ENCODE measurements around the gene CHKA. TPM values are rescaled to one million over a fixed set of nuclear protein-coding genes. Genes with fewer than 3 reads are reported as not detected.
A peak's percentile ranks its signal among the peaks of the same experiment; 100 is the strongest.
"Not testable (repeated sequence)": the region's sequence is repeated elsewhere in the genome, so short reads cannot be mapped to it uniquely, and the experiment has no call there.

The CHKA gene
- total and polyA plus RNA-seq, 4 donors = 17.6 to 73.4 (median 49.0) TPM

GRCh38 chr11:68096962-68097361 is 24.2 kb downstream of the CHKA start:
- peaks cover 0 to 8% (median 4%) of the 10 kb centered on the region in 5 donors for H3K4me1 ChIP-seq (ENCODE audit: control insufficient read depth in 5 of 5, insufficient read depth in 5 of 5, low read length in 5 of 5)
- no peak for TF ChIP-seq CTCF (IDR thresholded peaks at IDR 0.05; ENCODE audit: control extremely low read depth, extremely low read depth)
- DNase-seq (no peak), ATAC-seq (ENCODE audit: insufficient read depth, low FRiP score) (no peak)
- H3K9me3 ChIP-seq (ENCODE audit: control insufficient read depth in 4 of 4, insufficient read depth in 3 of 4, low read length in 3 of 4) = no peaks in the 10 kb centered on the region
- H3K36me3 ChIP-seq (ENCODE audit: control insufficient read depth in 4 of 4, insufficient read depth in 4 of 4, low read length in 4 of 4) = peaks cover 0 to 3% (median 0%) of the 10 kb centered on the region in 4 donors
- H3K9ac ChIP-seq (ENCODE audit: insufficient read depth in 1 of 2, low read length in 2 of 2) = no peak overlapping the region
- no peaks in the 10 kb centered on the region for H3K27me3 ChIP-seq (ENCODE audit: control insufficient read depth in 3 of 3, insufficient read depth in 3 of 3, low read length in 2 of 3)
- H3K27ac ChIP-seq (ENCODE audit: low read depth in 1 of 2, low read length in 1 of 2) = no peak overlapping the region
- WGBS, 2 donors = 94% methylated on average over 8 of the region's 8 CpGs
- no peak overlapping the region for H3K4me3 ChIP-seq

GRCh38 chr11:68093565-68093964 is 27.6 kb downstream of the CHKA start:
- Histone ChIP-seq H3K9ac (ENCODE audit: insufficient read depth in 1 of 2, low read length in 2 of 2) (no peak overlapping the region), H3K36me3 (ENCODE audit: control insufficient read depth in 4 of 4, insufficient read depth in 4 of 4, low read length in 4 of 4) (peaks cover 0 to 3% (median 0%) of the 10 kb centered on the region in 4 donors), H3K4me3 (no peak overlapping the region), H3K27ac (ENCODE audit: low read depth in 1 of 2, low read length in 1 of 2) (no peak overlapping the region), H3K27me3 (ENCODE audit: control insufficient read depth in 3 of 3, insufficient read depth in 3 of 3, low read length in 2 of 3) (no peaks in the 10 kb centered on the region), H3K4me1 (ENCODE audit: control insufficient read depth in 5 of 5, insufficient read depth in 5 of 5, low read length in 5 of 5) (peaks cover 0 to 4% (median 0%) of the 10 kb centered on the region in 5 donors), H3K9me3 (ENCODE audit: control insufficient read depth in 4 of 4, insufficient read depth in 3 of 4, low read length in 3 of 4) (no peaks in the 10 kb centered on the region)
- WGBS, 2 donors = 91 to 94% methylated on average over 4 of the region's 4 CpGs
- TF ChIP-seq CTCF (IDR thresholded peaks at IDR 0.05; ENCODE audit: control extremely low read depth, extremely low read depth) = no peak
- DNase-seq (no peak), ATAC-seq (ENCODE audit: insufficient read depth, low FRiP score) (no peak)

DNA sequence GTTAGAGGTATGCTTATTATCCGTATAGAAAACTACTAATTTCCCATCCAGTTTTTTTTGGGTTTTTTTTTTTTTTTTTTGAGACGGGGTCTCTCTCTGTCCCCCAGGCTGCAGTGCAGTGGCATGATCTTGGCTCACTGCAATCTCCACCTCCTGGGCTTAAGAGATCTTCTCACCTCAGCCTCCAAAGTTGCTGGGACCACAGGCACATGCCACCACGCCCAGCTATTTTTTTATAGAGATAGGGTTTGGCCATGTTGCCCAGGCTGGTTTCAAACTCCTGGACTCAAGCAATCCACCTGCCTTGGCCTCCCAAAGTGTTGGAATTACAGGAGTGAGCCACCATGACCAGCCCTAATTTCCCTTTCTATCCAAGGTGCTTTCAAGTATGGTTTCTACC is 28.2 kb downstream of the CHKA start:
- H3K9me3 ChIP-seq (ENCODE audit: control insufficient read depth in 4 of 4, insufficient read depth in 3 of 4, low read length in 3 of 4); H3K9ac ChIP-seq (ENCODE audit: insufficient read depth in 1 of 2, low read length in 2 of 2); ATAC-seq (ENCODE audit: insufficient read depth, low FRiP score); DNase-seq; H3K4me3 ChIP-seq; H3K36me3 ChIP-seq (ENCODE audit: control insufficient read depth in 4 of 4, insufficient read depth in 4 of 4, low read length in 4 of 4); H3K4me1 ChIP-seq (ENCODE audit: control insufficient read depth in 5 of 5, insufficient read depth in 5 of 5, low read length in 5 of 5); H3K27ac ChIP-seq (ENCODE audit: low read depth in 1 of 2, low read length in 1 of 2); H3K27me3 ChIP-seq (ENCODE audit: control insufficient read depth in 3 of 3, insufficient read depth in 3 of 3, low read length in 2 of 3): not testable (repeated sequence)
- WGBS, 2 donors = 92 to 95% methylated on average over 3 of the region's 3 CpGs

DNA sequence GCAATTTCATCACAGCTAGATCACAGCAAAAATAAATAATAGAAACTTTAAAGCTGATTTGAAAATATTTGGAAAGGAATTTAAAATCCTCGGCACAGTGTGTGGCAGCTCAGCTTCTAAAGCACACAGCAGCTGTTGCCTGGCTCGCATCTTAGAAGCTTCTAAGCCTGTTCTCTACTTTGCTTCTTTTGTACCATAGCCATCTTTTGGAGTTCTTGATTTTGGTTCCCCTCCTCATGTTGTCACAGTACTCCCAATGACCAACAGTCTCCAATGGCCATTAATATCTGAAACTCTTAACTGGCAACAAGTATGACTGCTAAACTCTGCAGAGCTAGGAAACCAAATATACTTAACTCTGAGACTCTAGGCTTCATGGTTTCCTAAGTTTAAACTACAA is 28.8 kb downstream of the CHKA start:
- no peak overlapping the region for H3K27ac ChIP-seq (ENCODE audit: low read depth in 1 of 2, low read length in 1 of 2)
- H3K4me3 ChIP-seq = no peak overlapping the region
- H3K36me3 ChIP-seq (ENCODE audit: control insufficient read depth in 4 of 4, insufficient read depth in 4 of 4, low read length in 4 of 4) = peaks cover 0 to 3% (median 0%) of the 10 kb centered on the region in 4 donors
- H3K9me3 ChIP-seq (ENCODE audit: control insufficient read depth in 4 of 4, insufficient read depth in 3 of 4, low read length in 3 of 4) = no peaks in the 10 kb centered on the region
- peaks cover 0 to 4% (median 0%) of the 10 kb centered on the region in 5 donors for H3K4me1 ChIP-seq (ENCODE audit: control insufficient read depth in 5 of 5, insufficient read depth in 5 of 5, low read length in 5 of 5)
- ATAC-seq (ENCODE audit: insufficient read depth, low FRiP score) = no peak
- 92 to 95% methylated on average over 2 of the region's 2 CpGs for WGBS, 2 donors
- DNase-seq = peak in 1 of 3 donors; percentile 27
- H3K9ac ChIP-seq (ENCODE audit: insufficient read depth in 1 of 2, low read length in 2 of 2) = no peak overlapping the region
- H3K27me3 ChIP-seq (ENCODE audit: control insufficient read depth in 3 of 3, insufficient read depth in 3 of 3, low read length in 2 of 3) = no peaks in the 10 kb centered on the region
- no peak for TF ChIP-seq CTCF (IDR thresholded peaks at IDR 0.05; ENCODE audit: control extremely low read depth, extremely low read depth)
